ENCODE data around the gene HOOK1. TPM values are rescaled to one million over a fixed set of nuclear protein-coding genes. Genes with fewer than 3 reads are reported as not detected.

Gene HOOK1
- total RNA-seq (ENCODE audit: low replicate concordance): 21.2 and 42.7 TPM in 2 replicates
- long read RNA-seq, full-length matches to known transcripts: 48 of 132 reads
- long read RNA-seq, partial matches to known transcripts: 62 of 132 reads
- long read RNA-seq, other reads (novel, unspliced or antisense): 22 of 132 reads

- TF ChIP-seq CTCF (conservative IDR thresholded peaks at IDR 0.05): no peak
- H3K27ac Mint-ChIP-seq: peak within 1 kb of the TSS; percentile 85
Measured at GRCh38 chr1:59814901-59815825, at the start of gene HOOK1. TSS of gene HOOK1 (plus strand) at chr1:59814949. CDS start at chr1:59815118, 169 bp downstream.

GRCh38 chr1:59765011-59765730, 49.6 kb upstream of the HOOK1 start:
- TF ChIP-seq CTCF (conservative IDR thresholded peaks at IDR 0.05): no peak
- Mint-ChIP-seq H3K9me3 (peaks cover 4% of the 10 kb centered on the region), H3K27ac (no peak overlapping the region), H3K4me3 (no peak overlapping the region), H3K4me1 (ENCODE audit: unreplicated experiment) (peaks cover 41% of the 10 kb centered on the region), H3K27me3 (no peaks in the 10 kb centered on the region), H3K36me3 (peaks cover 5% of the 10 kb centered on the region)
- no peak for DNase-seq (ENCODE audit: extremely low spot score, unreplicated experiment)

More at GRCh38 chr1:59814901-59815825, at the start of gene HOOK1:
- Mint-ChIP-seq H3K4me3 (no peak within 1 kb of the TSS), H3K27me3 (peaks cover 8% of the 10 kb centered on the region), H3K9me3 (no peaks in the 10 kb centered on the region), H3K4me1 (ENCODE audit: unreplicated experiment) (no peaks in the 10 kb centered on the region), H3K36me3 (peaks cover 5% of the 10 kb centered on the region)
- DNase-seq (ENCODE audit: extremely low spot score, unreplicated experiment): no peak

- TF ChIP-seq CTCF (conservative IDR thresholded peaks at IDR 0.05): no peak
- H3K4me3 Mint-ChIP-seq: no peak overlapping the region
- peaks cover 41% of the 10 kb centered on the region for H3K4me1 Mint-ChIP-seq (ENCODE audit: unreplicated experiment)
- no peak for DNase-seq (ENCODE audit: extremely low spot score, unreplicated experiment)
- H3K36me3 Mint-ChIP-seq: peaks cover 5% of the 10 kb centered on the region
- no peak overlapping the region for H3K27ac Mint-ChIP-seq
- peaks cover 4% of the 10 kb centered on the region for H3K9me3 Mint-ChIP-seq
- H3K27me3 Mint-ChIP-seq: no peaks in the 10 kb centered on the region
Measured at GRCh38 chr1:59766227-59766855, 48.4 kb upstream of the HOOK1 start.

GRCh38 chr1:59767119-59767518, 47.6 kb upstream of the HOOK1 start:
- no peaks in the 10 kb centered on the region for H3K27me3 Mint-ChIP-seq
- peaks cover 4% of the 10 kb centered on the region for H3K9me3 Mint-ChIP-seq
- no peak for TF ChIP-seq CTCF (conservative IDR thresholded peaks at IDR 0.05)
- no peak for DNase-seq (ENCODE audit: extremely low spot score, unreplicated experiment)
- no peak overlapping the region for H3K4me3 Mint-ChIP-seq
- no peak overlapping the region for H3K27ac Mint-ChIP-seq
- peaks cover 41% of the 10 kb centered on the region for H3K4me1 Mint-ChIP-seq (ENCODE audit: unreplicated experiment)
- H3K36me3 Mint-ChIP-seq: peaks cover 5% of the 10 kb centered on the region

Measured in type B pancreatic cell (in vitro differentiated cells).